Right lobe of liver (tissue), 4 donors: ENCODE data around the gene GALNTL6.

ENCODE experiments used
- CTCF ChIP-seq, 4 donors: fragments of 200-600 bp in 3 of 4; fragments of 450-650 bp in 1 of 4; IDR thresholded peaks; one replicate each; pipeline versions ENCODE4 v1.5.1 to v1.8.0; 2016 to 2022; ENCODE audit warnings: antibody characterized with exemption in 4 of 4, mild to moderate bottlenecking in 2 of 4
- POLR2A ChIP-seq: fragments of 450-650 bp; IDR thresholded peaks from one replicate; pipeline ENCODE4 v1.6.1; 2017; ENCODE audit warnings: antibody characterized with exemption, mild to moderate bottlenecking
- donor health status: DM: no; HTN: no; CAD: no.
- donor health status: DM: no; HTN: no; CAD: no.
- donor health status: DM: no; HTN: yes; CAD: no.

GRCh38 chr4:172992648-172993378 is 1179.6 kb downstream of the GALNTL6 start:
- TF ChIP-seq CTCF (IDR thresholded peaks at IDR 0.05) (no peak), POLR2A (no peak)
